Midbrain (tissue), 1 donor: ENCODE results near the gene RASSF4.

Experiments
- DNase-seq: peaks from one replicate; lab custom pipeline; 2025; lab: John Stamatoyannopoulos, UW

Gene RASSF4

DNA sequence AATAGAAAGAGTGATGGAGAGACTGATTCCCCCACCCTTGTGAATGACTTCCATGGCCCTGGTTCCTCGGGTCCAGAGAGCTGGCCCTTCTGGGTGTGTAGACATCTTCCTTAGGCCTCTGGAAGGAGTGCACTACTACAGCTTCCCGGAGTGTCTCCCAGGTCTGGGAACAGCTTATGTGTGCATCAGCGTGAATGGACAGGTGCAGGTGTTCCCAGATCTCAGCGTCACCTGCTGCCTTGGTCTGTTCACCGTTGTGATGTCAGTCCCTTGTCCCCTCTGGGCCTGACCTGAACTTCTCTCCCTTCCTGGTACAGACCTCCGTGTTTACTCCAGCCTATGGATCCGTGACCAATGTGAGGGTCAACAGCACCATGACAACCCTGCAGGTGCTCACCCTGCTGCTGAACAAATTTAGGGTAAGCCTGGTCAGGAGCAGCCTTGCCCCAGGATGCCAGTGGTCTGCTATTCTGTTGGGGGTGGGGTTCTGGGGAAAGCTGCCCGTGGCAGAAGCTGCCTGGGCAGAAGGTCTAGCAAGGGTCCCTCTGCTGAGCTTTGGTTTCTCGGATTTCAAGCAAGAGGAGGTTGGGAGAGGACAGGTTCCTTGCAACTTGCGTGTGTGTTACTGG, 29.5 kb downstream of the RASSF4 start:
- no peak for DNase-seq

DNA sequence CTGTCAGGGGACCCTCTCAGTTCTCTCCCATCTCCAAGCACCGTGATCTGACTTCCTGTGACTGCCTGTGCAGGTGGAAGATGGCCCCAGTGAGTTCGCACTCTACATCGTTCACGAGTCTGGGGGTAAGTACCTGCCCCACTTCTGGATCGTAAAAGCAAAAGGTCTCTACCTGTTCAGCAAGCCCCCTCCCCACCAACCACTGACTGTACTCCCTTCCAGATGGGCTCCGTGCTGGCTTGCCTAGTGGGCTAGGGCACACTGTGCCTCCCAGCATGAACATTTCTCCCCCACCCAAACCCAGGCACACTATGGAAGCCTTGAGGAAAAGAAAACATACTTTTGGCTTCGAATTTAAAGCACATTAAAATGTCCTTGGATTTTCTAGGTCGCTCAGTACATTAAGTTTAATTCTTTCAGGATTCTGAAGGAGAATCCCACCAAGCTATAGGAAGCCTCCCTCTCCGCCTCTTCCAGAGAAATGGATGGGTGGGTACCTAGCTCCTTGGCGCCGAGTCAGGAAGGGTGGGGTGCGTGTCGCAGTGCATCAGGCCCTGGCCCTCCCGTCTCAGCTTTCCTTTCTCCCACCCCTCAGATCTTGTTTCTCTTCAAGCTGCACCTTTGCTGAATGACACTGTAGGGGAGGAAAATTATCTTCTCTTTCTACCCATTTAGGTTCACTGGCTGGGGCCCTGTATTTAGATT, 30.1 kb downstream of the RASSF4 start:
- DNase-seq = no peak

DNA sequence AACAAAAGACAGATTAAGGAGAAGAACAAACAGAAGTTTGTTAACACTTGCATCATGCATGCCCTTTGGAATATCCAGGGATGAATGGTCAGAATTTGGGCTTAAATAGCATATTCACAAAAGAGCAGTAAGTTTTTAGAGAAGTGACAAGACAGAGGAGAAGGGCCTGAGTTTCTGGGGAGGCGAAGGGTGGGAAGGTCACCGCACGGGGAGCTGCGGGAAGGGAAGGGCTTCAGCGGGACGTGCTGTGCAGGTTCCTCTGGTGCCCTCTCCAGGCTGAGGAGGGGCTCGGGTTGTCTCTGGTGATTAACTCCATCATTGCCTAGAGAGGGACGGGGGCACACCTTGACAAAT, 30.7 kb downstream of the RASSF4 start:
- DNase-seq = no peak

DNA sequence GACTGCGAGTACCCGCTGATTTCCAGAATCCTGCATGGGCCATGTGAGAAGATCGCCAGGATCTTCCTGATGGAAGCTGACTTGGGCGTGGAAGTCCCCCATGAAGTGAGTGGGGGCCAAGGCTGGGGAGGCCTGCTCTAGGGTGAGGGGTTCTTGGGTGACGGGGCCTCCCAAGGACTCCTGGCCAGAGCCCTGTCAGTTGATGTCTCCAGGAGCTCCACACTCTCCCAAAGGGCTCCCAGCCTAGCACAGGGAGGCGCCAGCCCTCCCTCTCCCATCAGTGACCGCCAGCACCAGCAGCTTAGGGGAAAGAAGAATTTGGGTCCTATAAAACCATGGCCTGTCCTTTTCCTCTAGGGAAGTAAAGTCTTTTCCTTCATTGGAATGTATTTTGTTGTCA, 31.4 kb downstream of the RASSF4 start:
- DNase-seq = no peak

DNA sequence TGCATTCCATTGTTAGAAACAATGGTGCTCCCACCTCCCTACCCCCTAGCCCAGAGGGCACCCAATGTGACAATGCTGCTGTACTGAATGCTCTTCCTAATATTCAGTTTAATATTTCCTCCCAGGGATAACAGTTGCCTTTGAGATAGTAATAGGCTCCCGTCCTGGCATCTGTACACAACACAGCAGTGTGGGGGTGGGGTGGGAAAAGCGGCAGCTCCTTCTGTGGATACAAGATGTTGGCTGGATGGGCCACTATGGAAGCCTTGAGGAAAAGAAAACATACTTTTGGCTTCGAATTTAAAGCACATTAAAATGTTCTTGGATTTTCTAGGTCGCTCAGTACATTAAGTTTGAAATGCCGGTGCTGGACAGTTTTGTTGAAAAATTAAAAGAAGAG, 32.0 kb downstream of the RASSF4 start:
- DNase-seq = no peak

DNA sequence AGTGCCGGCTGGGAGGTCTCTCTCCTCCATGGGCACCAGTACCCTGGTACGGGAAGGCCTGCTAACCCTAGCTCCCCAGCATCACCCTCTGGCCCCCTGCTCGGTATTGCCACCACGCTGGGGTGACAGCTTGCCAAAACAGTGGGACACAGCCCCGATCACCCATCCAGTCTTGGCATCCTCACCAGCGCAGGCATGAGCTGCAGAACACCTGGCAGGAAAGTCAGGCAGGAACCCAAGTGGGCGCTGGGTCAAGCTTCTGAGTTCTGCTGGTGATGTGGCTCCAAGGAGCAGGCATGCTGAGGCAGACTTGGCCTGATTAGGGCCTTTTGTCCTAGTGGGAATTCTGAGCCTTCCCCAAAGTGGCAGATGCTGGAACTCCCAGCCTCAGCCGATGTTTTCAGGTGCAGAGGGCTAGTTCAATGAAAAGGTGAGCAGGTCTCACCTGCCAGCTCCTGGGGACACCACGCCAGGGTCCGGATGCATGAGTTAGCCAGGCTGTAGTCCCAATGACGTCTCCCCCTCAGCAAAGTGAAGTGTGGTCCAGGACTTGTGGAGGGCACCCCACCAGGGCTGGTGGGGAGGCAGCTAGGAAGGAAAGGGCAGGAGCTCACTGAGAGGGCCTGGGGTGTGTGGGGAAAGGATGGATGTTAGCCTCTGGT, 32.6 kb downstream of the RASSF4 start:
- no peak for DNase-seq

DNA sequence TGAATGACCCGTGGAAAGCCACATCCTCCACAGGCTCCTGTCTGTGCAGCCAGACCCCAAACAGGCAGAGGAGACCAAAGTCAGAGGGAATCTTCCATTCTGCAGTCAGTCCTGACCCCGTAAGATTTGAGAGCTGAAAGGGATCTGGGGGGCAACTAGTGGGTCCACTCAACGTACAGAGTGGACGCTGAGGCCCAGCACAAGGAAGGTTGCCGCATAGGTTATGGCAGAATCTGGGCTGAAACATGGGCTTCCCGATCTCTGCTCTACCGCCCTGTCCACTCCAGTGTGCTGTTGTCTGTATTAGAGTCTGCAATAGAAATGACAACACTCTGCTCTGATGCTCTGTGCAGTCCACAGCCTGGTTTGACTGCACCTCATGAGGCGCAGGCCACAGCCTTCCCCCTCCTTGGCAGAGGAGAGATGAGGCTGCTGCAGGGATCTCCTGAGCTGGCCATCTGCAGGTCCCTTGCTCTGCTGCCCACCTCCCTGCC, 33.2 kb downstream of the RASSF4 start:
- no peak for DNase-seq

DNA sequence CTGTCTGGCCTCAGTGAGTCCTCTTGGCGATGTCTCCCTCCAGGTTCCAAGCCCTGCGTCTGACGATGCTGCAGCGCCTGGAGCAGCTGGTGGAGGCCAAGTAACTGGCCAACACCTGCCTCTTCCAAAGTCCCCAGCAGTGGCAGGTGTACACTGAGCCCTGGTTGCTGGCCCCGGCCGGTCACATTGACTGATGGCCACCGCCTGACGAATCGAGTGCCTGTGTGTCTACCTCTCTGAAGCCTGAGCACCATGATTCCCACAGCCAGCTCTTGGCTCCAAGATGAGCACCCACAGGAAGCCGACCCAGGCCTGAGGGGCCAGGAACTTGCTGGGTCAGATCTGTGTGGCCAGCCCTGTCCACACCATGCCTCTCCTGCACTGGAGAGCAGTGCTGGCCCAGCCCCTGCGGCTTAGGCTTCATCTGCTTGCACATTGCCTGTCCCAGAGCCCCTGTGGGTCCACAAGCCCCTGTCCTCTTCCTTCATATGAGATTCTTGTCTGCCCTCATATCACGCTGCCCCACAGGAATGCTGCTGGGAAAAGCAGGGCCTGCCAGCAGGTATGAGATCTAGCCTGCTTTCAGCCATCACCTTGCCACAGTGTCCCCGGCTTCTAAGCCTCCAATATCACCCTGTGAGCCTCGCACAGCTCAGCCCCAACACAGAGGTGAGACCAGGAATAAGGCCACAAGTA, 33.8 kb downstream of the RASSF4 start:
- no peak for DNase-seq

DNA sequence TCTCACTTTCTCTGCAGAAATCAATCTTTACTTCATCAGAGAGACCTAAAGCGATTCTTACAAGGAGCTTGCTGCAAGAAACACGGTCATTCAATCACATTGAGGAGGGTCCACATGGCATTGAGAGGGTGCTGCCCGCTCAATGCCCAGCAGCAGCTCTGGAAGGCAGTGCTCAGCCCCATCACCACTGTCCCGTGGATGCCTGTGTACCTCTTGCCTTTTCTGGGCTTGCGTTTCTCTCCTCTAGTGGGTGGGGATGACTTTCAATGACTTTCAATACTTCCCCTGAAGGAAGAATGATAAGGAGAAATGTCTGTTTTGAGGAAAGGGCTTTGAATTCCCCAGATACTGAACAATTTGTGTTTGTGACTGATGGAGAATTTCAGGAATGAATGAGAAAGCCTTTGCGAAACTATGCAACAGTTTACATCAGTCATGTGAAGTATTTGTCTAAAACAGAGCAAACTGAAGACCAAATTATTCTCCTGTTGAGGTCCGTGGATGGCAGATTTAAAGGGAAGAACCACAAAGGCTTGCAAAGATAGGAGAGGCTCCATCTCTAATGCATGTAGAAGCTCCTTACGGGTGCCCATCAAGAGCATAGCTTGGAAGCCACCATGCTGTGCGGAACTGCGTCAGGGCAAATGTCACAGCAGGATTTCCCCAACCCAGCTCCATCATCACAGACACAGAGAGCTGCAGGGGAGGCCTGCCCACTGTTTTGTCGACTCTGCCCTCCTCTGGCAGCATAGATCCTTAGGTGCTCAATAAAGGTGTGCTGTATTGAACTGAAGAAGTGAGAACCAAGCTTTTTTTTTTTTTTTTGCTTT, 34.5 kb downstream of the RASSF4 start:
- no peak for DNase-seq

DNA sequence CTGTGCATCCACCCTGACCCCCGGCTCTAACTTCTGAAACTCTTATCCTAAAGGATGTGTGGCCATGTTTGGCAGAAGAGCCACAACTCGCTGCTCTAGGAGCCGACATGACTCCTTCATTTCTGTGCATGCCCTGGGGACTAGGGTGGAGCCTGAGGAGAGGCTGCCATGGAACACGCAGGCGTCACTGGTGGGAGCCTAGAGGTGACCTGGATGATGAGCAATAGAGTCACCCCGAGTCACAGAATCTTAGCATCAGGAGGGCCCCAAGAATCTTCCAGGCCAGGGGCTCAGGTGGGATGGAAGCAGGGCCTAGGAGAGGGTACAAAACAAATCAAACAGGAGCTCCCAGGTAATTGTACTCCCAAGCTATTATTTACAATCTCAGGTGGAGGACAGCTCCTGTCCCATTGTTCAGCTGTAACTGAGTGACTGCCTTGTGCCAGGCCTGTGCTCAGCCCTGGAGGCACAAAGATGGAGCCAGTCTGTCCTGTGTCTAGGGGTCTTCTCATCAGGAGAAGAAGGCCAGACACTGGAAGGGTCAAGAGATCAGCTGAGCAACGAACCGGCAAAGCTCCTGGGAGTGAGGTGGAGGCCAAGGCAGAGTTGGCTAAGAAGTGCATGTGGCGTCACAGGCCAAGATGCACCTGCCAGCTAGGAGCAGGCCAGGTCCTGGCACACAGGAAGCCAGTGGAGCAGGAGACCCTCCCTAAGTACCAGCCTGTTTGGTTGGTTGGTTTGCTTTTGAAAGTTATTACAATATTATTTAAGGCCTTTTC, 35.3 kb downstream of the RASSF4 start:
- DNase-seq = no peak

DNA sequence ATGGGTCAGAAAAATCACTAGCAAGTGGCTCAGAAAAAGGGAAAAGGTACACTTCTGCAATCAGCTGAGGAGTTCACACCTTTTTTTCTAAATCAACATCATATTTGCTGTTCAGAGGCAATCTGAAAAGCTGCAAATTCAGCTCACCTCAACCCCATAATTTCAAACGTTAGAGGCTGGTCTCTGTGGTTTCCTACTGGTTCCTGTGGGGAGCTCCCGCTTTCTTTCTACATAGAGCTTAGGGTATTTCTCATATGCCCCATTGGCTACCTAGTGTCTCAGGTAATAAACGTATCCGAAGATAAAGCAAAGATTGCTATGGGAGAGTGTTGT, 35.9 kb downstream of the RASSF4 start:
- DNase-seq = no peak

DNA sequence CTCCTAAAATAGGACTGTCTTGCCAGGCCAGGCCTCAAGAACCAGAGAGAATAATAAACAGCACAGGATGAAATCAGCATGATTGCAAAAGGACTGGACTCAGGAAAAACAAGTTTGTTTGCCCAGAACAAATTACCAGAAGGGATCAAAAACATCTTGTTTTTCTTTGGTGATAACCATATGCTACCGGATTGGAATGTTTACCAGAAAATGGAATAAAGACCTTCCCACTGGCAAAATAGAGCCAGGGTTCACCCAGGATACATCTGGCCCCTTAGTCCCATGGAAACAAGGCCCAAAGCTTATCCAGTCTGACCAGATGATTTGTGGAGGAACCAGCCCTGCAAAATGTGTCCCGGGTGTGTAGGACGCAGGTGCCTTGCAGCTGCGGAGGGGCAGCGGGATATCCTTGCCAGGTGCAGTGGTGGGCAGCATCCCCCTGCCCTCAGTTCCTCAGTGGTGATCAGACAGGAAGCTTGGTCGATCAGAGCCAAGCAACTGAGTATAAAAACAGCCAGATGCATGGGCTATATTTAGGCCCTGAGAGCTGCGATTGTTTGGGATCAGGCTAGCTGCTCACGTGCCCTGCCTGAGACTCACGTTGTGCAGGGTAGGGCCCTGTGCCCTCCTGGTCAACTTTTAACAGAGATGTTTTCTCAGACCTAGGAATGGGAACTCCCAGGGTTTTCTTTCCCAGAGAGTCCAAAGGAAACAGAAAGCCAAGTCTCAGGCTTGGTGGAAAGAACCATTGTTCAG, 36.5 kb downstream of the RASSF4 start:
- peak; percentile 70 for DNase-seq

DNA sequence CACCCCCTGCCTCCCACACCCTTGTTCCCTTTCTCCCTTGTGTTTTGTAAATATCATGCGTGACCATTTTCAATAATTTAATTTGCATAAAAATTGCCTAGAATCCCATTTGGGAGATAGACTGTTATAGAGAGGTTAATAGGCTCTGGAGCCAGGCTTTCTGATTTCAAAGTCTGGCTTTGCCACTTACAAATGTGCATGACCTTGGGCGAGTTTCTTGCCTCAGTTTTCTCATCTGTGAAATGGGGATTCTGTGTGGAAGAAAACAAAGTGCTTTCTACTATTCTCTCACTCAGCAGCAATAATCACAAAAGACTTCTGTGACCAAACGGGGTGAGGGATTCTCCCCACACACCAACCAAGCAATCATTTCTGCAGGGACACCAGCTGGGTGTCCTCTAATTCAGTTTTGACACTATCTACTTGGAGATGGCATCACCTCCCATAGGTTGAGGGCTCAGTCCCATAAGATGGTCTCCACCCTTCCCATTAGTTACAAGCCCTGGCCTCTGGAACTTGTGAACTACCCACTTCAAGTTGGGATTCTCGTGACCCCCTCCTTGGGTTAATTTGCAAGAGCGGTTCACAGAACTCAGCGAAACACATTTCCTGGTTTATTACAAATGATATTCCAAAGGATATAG, 37.6 kb downstream of the RASSF4 start:
- DNase-seq = no peak

DNA sequence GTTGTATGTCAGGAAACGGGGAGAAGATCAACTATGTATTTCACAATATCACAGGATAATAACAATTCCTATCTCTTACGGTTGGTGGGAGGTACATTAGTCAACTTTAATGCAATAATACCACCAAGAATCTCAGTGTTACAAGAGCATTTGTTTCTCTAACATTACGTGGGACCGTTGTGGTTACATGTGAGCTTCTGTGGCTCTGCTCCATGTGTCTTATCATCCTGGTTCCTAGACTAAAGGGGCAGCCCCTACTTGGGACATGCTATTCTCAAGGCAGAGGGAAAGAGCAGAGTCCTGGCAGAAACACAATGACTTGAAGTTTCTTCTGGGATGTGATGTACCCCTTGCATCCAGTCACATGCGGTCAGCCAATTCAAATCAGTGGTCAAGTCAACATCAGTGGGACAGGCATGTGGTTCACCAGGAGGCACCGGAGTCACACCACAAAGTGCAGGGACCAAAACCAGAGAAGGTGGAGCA, 38.6 kb downstream of the RASSF4 start:
- DNase-seq = no peak

DNA sequence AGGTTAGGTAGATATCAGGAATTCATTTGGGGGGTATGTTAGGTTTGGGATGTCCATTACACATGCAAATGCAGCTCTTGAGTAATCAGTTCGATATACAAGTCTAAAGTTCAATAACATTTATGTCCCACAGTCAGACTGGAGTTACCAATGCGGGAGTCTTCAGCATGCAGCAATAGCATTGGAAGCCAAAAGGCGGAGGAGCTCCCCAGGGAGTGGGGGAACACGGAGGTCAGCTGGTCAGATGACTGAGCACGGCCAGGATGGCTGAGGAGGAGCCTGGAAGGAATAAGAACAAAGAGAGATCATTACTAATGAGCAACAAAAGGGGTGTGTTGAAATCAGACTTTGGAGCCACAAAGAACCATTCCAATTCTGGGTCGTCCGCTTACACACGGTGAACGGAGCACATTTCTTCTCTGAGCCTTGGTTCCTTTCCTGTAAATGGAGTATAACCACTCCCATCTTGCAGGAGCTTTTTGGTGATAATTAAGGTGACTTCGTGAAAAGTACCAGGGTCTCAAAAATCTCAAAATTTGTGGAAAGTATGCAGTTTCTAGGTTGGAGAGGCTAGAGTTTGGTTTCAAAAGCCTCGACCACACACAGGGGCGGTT, 40.6 kb downstream of the RASSF4 start:
- no peak for DNase-seq

DNA sequence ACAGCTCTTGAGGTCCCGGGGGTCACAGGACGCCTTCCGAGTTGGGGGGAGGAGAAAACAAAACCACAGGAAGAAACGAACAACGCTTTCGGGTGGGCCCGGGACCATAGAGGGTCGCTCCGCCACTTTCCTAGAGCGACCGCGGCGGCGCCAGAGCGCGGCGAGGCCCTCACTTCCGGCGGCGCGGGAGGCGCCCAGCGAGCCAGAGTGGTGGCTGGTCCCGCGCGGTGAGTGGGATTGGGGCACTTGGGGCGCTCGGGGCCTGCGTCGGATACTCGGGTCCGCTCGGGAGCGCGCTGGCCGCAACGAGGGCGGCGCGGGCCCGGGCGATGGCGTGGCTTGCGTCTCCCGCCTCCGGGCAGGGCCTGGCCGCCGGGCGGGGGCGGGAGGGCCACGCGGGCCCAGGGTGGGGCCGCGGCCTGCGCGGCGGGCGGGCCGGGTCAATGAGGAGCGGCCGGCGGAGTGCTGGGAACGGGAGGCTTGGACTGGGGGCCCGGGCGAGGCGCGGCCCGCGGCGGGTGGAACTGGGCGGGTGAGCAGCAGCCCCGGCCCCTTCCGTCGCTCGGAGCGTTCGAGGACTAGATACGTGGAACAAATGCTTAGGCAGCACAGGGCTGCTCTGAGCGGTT, 41.3 kb downstream of the RASSF4 start, which contains the start of gene ZNF22:
TSS of gene ZNF22 (plus strand) at position 172 of the 629 bp plus-strand sequence. CDS start 2,446 bp downstream, outside the sequence.
- peak; percentile 74 for DNase-seq

DNA sequence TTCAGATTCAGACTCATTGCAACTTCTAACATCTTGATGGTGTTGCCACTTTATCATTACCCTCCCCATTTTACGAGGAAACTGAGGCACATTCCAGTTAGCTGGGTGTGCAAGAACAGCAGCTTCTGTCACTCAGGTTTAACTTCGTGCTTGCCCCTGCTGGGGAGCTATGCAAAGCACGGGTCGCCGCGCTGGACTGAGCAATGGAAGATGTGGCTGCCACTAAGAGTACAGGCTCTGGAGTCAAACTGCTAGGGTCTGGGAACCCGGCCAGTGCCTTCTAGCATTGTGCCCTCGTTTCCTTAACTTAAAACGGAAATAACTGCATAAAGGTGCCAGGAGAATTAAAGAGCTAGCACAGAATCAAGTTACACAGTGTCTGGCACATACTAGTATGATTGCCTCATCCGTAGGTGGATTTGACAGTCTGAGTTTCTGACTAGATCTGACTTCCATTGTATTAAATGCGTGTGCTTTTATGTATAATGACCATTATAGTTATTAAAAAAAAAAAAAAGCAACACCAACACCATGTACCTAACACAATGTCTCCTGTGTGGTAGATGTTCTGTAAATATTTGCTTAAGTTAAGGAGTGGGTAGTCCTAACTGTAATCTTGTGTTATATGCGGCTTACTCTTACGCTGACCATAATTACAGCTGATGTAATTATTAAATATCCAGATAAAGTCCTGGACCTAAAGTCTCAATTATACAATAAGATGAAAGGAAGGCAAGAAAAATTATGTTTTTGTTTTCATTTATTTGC, 42.0 kb downstream of the RASSF4 start:
- DNase-seq = peak; percentile 58
